Measurements from ENCODE around the gene IFRD2.

IFRD2 gene

DNA sequence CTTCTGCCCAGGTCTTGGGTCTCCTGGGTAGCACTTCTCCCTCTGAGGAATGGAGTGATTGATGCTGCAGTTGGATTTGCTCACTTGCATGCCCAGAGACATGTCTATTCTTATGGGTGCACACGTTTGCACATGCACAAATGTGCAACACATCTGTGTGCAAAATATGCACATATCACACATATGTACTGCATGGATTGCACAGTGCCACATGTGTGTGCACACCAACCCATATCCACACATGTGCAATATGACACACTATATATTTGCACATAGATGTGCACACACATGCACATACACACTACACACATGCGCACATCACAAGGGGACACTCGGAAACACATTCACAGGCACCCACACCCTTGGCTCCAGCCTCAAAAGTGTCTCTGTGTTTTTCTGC is 24.0 kb downstream of the IFRD2 start:
- TF ChIP-seq, protein P1, sequence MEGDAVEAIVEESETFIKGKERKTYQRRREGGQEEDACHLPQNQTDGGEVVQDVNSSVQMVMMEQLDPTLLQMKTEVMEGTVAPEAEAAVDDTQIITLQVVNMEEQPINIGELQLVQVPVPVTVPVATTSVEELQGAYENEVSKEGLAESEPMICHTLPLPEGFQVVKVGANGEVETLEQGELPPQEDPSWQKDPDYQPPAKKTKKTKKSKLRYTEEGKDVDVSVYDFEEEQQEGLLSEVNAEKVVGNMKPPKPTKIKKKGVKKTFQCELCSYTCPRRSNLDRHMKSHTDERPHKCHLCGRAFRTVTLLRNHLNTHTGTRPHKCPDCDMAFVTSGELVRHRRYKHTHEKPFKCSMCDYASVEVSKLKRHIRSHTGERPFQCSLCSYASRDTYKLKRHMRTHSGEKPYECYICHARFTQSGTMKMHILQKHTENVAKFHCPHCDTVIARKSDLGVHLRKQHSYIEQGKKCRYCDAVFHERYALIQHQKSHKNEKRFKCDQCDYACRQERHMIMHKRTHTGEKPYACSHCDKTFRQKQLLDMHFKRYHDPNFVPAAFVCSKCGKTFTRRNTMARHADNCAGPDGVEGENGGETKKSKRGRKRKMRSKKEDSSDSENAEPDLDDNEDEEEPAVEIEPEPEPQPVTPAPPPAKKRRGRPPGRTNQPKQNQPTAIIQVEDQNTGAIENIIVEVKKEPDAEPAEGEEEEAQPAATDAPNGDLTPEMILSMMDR (conservative IDR thresholded peaks at IDR 0.05; ENCODE audit: low read depth, low read length), result no peak
- no peak for DNase-seq (ENCODE audit: low read depth)
- H3K4me3 ChIP-seq (ENCODE audit: low read depth, low read length), result no peak overlapping the region

DNA sequence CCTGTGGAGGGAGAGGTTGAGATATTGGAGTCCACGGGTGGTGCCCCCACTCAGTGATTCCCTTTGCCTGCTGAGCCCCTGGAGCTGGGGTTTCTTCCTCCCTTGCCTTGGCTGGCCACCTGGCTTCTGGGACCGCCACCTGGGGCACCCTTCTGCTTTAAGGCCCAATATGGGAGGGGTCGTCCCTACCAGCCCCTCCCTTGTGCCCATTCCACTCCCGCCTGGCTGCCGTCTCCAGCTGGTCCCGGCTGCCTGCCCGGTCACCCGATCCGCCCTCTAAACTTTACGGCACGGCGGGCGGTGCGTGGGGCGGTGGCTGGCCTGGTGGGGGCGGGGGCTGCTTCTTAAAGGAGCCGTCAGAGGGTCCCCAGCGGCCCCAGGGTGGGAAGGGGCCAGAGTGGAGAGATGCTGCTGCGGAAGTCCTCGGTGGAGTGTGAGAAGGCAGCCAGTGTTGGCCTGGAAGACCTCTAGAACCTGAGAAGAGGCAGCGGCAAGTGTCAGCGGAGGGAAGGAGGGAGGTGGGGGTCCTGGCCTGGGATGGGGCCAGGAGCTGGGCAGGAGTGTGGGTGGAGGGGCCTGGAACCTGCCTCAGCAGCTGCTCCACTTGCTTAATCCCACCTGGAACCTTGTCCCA is 24.8 kb downstream of the IFRD2 start:
- peak; percentile 46 for DNase-seq (ENCODE audit: low read depth)
- peak overlapping the region; percentile 65 for H3K4me3 ChIP-seq (ENCODE audit: low read depth, low read length)
- TF ChIP-seq, protein P1 (conservative IDR thresholded peaks at IDR 0.05; ENCODE audit: low read depth, low read length), result no peak

DNA sequence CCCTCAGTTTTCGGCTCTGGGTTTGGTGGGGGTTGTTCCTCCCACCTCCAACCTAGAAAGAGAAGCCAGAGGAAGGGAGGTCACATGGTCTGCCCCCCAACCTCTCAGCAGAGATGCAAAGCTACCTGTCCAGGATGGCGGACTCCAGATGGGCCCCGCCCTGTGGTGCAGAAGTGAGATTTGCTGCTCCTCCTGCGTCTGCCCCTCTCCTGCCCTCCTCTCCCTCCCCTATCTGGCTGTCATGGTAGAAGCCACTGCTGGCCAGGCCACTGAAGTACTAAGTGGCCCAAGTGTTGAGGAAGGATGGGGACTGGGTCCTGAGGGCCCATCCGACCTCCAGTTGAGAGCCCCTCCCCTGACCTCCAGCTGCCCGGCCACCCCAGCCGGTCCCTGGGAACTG is 25.4 kb downstream of the IFRD2 start:
- peak overlapping the region; percentile 65 for H3K4me3 ChIP-seq (ENCODE audit: low read depth, low read length)
- no peak for DNase-seq (ENCODE audit: low read depth)
- TF ChIP-seq, protein P1 (conservative IDR thresholded peaks at IDR 0.05; ENCODE audit: low read depth, low read length), result no peak

DNA sequence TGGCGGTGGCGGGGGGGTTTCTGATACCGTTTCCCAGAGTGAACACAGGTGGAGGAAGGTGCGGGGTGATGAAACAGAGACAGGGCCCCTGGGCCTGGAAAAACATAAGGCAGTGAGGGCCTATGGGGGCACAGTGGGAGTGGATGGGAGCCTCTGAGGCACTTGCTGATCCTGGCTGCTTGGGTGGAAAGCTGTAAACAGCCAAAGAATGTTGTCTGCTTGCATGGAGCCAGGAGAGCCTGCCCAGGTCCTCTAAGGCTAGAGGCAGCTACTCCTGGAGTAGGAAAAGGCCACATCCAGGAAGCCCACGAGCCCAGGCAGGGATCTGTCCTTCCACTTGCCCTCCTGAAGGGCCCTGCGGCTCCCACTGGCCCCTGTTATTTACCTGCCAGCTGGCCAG is 26.2 kb downstream of the IFRD2 start:
- no peak overlapping the region for H3K4me3 ChIP-seq (ENCODE audit: low read depth, low read length)
- DNase-seq (ENCODE audit: low read depth), result no peak
- TF ChIP-seq, protein P1 (conservative IDR thresholded peaks at IDR 0.05; ENCODE audit: low read depth, low read length), result no peak

DNA sequence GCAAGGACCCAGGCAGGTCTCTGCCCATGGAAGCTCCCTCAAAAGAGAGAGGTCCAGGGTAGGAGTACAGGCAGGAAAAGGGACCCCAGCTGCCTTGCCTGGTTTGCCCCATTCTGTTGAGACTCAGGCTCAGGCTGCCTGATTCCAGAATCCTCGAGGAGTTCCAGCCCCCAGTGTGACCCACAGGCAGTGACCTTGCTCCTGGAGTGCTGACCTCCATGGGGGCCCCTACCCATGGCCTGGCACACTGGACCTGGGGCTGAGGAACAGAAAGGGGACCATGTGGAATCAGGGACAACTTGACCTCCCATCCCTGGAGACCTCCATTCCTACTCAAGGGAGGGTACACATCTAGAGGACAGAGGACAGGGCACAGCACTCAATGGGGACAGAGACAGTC is 26.7 kb downstream of the IFRD2 start:
- no peak for DNase-seq (ENCODE audit: low read depth)
- H3K4me3 ChIP-seq (ENCODE audit: low read depth, low read length), result no peak overlapping the region
- TF ChIP-seq, protein P1 (conservative IDR thresholded peaks at IDR 0.05; ENCODE audit: low read depth, low read length), result no peak

DNA sequence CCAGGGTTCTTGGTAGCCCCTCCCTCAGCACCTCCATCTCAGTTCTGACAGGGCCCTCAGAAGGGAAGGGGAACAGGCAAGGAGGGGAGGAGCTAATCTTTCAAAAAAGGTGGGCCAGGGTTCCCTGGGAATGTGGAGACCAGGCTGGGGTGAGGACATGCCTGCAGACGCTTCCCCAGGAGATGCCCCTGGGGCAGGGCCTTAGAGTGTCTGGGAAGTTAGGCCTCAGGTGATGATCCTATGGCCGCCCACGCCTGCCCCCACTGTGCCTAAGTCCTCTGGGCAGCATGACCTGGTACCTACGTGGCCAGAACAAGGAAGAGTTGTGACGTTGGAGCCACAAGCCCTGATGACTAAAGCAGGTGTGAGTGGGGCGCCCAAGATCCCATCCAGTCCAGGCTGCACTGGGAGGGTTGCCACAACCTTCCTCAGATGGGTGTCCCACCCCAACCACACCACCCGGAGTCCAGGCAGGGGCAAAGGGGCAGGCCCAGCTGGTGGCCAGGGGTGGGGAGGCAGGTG is 27.2 kb downstream of the IFRD2 start:
- no peak overlapping the region for H3K4me3 ChIP-seq (ENCODE audit: low read depth, low read length)
- DNase-seq (ENCODE audit: low read depth), result no peak
- TF ChIP-seq, protein P1 (conservative IDR thresholded peaks at IDR 0.05; ENCODE audit: low read depth, low read length), result no peak

DNA sequence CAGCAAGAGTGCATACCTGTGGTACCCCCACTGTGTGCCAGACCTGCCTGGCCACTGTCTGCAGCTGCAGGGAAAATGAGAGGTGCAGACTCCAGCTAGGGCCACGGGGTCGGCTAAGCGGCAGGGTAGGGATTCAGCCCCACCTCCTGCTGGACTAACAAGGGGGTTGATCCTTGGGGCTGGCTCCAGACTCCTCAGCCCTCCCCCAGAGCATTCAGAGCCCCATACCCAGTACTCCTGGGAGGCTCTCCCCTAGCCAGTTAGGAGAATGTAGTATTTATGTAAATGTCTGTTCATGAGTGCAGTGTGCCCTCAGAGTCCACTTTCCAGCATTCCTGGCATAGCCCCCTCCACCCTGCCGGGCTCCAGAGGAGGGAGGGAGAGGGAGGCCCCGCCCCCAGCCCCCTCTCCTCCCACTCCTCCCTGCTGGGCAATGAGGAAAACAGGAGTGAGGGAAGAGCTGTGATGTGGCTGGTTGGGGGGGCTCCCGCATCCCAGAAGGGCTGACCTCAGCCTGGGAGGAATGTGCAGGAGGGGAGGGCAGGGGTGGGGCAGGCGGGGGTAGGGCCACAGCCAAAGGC is 27.8 kb downstream of the IFRD2 start:
- DNase-seq (ENCODE audit: low read depth), result peak; percentile 92
- no peak overlapping the region for H3K4me3 ChIP-seq (ENCODE audit: low read depth, low read length)
- TF ChIP-seq, protein P1 (conservative IDR thresholded peaks at IDR 0.05; ENCODE audit: low read depth, low read length), result no peak
